ENCODE measurements around the gene STPG1.

DNA sequence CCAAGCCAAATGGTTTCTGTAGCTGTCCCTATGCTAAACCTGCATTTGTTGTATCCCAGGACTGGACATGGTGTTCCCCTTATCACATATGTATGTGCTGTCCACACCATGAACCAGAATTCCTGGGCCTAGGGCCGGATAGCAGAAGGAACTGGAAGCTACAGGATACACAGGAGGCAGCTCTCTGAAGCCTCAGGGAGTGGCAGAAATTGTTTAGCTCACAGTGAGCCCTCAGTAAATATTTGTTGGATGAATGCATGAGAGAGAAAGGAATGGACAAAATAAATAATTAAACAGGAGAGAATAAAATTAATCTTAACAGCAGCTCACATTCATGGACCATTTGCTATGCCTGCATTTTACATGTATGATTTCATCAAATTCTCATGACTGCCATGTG is 4.1 kb upstream of the STPG1 start:
- TF ChIP-seq EZH2 (IDR thresholded peaks at IDR 0.05; ENCODE audit: borderline replicate concordance, insufficient read depth, low read length, poor library complexity, severe bottlenecking) (no peak), TAF1 (IDR thresholded peaks at IDR 0.05; ENCODE audit: low read depth) (no peak), SMC3 (conservative IDR thresholded peaks at IDR 0.05; ENCODE audit: poor library complexity) (no peak)

Data from neural cell (in vitro differentiated cells).